Suprapubic skin (tissue), 2 donors: ENCODE results near the gene GABRA5.

Experiments used
- EP300 ChIP-seq: sonication (generic); formaldehyde crosslinking; IDR thresholded peaks from one replicate; pipeline ENCODE4 v1.6.1; 2017; ENCODE audit warnings: antibody characterized with exemption
- POLR2A ChIP-seq, 2 donors: fragments of 450-650 bp; IDR thresholded peaks; one replicate each; pipeline ENCODE4 v1.6.1; 2017; ENCODE audit warnings: antibody characterized with exemption in 2 of 2, mild to moderate bottlenecking in 2 of 2, moderate library complexity in 2 of 2

- TF ChIP-seq POLR2A (IDR thresholded peaks at IDR 0.05) (no peak), EP300 (no peak)
Observed at GRCh38 chr15:26867200-26868007, 542 bp downstream of the GABRA5 start.
